Hepatocyte (in vitro differentiated cells): Measurements from ENCODE around the gene UBA6.

Source experiments
- EZH2phosphoT487 ChIP-seq: fragments of 200-600 bp; sonication (generic); IDR thresholded peaks from one replicate; pipeline ENCODE4 v1.6.1; 2018; ENCODE audit warnings: antibody characterized with exemption, mild to moderate bottlenecking, low read depth, moderate library complexity; ENCODE audit not compliant: unreplicated experiment, severe bottlenecking
- TF ChIP-seq, protein P1 (sequence below): fragments of 200-600 bp; sonication (generic); IDR thresholded peaks from 2 replicates; pipeline ENCODE4 v1.5.1; 2016; ENCODE audit warnings: antibody characterized with exemption, mild to moderate bottlenecking; ENCODE audit not compliant: poor library complexity

DNA sequence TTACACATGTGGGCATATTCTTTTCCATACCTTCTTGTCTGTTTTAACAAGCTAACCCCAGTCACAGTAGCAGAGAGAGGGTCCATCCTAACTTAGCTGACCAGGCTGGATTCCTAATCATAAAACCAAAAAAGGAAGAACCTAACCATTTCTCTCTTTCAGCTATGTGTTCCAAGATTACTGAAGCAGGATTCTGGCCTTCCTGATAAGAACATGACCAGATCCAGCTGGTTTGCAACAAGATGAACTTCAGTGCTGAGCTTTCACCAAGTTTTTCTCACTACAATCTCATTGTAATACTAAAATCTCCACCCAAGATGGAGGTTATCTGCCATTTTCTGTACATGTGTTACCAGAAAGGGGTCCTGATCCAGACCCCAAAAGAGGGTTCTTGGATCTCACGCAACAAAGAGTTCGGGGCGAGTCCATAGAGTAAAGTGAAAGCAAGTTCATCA lies 20.4 kb upstream of the UBA6 start:
- TF ChIP-seq, protein P1, sequence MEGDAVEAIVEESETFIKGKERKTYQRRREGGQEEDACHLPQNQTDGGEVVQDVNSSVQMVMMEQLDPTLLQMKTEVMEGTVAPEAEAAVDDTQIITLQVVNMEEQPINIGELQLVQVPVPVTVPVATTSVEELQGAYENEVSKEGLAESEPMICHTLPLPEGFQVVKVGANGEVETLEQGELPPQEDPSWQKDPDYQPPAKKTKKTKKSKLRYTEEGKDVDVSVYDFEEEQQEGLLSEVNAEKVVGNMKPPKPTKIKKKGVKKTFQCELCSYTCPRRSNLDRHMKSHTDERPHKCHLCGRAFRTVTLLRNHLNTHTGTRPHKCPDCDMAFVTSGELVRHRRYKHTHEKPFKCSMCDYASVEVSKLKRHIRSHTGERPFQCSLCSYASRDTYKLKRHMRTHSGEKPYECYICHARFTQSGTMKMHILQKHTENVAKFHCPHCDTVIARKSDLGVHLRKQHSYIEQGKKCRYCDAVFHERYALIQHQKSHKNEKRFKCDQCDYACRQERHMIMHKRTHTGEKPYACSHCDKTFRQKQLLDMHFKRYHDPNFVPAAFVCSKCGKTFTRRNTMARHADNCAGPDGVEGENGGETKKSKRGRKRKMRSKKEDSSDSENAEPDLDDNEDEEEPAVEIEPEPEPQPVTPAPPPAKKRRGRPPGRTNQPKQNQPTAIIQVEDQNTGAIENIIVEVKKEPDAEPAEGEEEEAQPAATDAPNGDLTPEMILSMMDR = no peak
- TF ChIP-seq EZH2phosphoT487 = no peak
